Osteoblast (primary cell): ENCODE data around the gene UGGT2. TPM values are rescaled to one million over a fixed set of nuclear protein-coding genes. Genes with fewer than 3 reads are reported as not detected.

Source experiments
- DNase-seq: peaks from one replicate; pipeline ENCODE4 v3.0.0; 2011; ENCODE audit warnings: low spot score, mixed read lengths; ENCODE audit not compliant: insufficient read length; ENCODE audit errors: missing footprints
- H2AFZ ChIP-seq: 2 replicates; pipeline ENCODE4 v1.6.0; 2011; ENCODE audit warnings: mild to moderate bottlenecking, low read length
- H3K27ac ChIP-seq: 2 replicates; pipeline ENCODE4 v1.5.1; 2011; ENCODE audit warnings: mild to moderate bottlenecking, low read depth, low read length, moderate library complexity
- H3K27me3 ChIP-seq: 2 replicates; pipeline ENCODE4 v1.6.0; 2012; ENCODE audit warnings: mild to moderate bottlenecking, control low read depth, inconsistent platforms, low read length, moderate library complexity; ENCODE audit not compliant: insufficient read depth
- H3K36me3 ChIP-seq: 2 replicates; pipeline ENCODE4 v1.5.1; 2011; ENCODE audit warnings: mild to moderate bottlenecking, low read length, control low read depth, moderate library complexity; ENCODE audit not compliant: insufficient read depth
- H3K4me1 ChIP-seq: 2 replicates; pipeline ENCODE4 v1.5.1; 2011; ENCODE audit warnings: mild to moderate bottlenecking, low read length, control low read depth, moderate library complexity; ENCODE audit not compliant: insufficient read depth
- H3K4me2 ChIP-seq: 2 replicates; pipeline ENCODE4 v1.6.0; 2011; ENCODE audit warnings: mild to moderate bottlenecking, low read length; ENCODE audit not compliant: insufficient read depth
- H3K4me3 ChIP-seq: fragments of 200-600 bp; sonication (generic); 3 replicates; pipeline ENCODE4 v1.5.1; 2012; ENCODE audit warnings: mild to moderate bottlenecking, low read length, inconsistent platforms; ENCODE audit not compliant: insufficient read depth
- H3K79me2 ChIP-seq: 2 replicates; pipeline ENCODE4 v1.6.0; 2012; ENCODE audit warnings: mild to moderate bottlenecking, low read length, control low read depth, inconsistent platforms; ENCODE audit not compliant: insufficient read depth
- H3K9me3 ChIP-seq: 2 replicates; pipeline ENCODE4 v1.5.1; 2011; ENCODE audit warnings: low read depth, low read length, control low read depth
- H4K20me1 ChIP-seq: 2 replicates; pipeline ENCODE4 v1.6.0; 2012; ENCODE audit warnings: mild to moderate bottlenecking, low read length, control low read depth; ENCODE audit not compliant: insufficient read depth
- total RNA-seq: library from RNA; depleted of rRNA; stranded (reverse); fragments of >200 nt; gene quantifications from 2 replicates; pipeline ENCODE4 v1.2.3, GENCODE V29; 2012
- TF ChIP-seq, protein P1 (sequence below): IDR thresholded peaks from 2 replicates; pipeline ENCODE4 v1.5.1; 2011; ENCODE audit warnings: mild to moderate bottlenecking, low read depth, low read length, moderate library complexity; ENCODE audit errors: extremely low read depth

UGGT2 gene
- total RNA-seq, 1 donor, result 78.2 TPM

- H3K27me3 ChIP-seq, result no peaks in the 10 kb centered on the region
- H4K20me1 ChIP-seq, result no peaks in the 10 kb centered on the region
- no peak overlapping the region for H3K4me3 ChIP-seq
- no peak overlapping the region for H2AFZ ChIP-seq
- H3K27ac ChIP-seq, result no peak overlapping the region
- no peak overlapping the region for H3K4me2 ChIP-seq
- no peak for DNase-seq
- no peaks in the 10 kb centered on the region for H3K4me1 ChIP-seq
- no peaks in the 10 kb centered on the region for H3K36me3 ChIP-seq
- H3K9me3 ChIP-seq, result no peaks in the 10 kb centered on the region
- H3K79me2 ChIP-seq, result no peaks in the 10 kb centered on the region
- TF ChIP-seq, protein P1, sequence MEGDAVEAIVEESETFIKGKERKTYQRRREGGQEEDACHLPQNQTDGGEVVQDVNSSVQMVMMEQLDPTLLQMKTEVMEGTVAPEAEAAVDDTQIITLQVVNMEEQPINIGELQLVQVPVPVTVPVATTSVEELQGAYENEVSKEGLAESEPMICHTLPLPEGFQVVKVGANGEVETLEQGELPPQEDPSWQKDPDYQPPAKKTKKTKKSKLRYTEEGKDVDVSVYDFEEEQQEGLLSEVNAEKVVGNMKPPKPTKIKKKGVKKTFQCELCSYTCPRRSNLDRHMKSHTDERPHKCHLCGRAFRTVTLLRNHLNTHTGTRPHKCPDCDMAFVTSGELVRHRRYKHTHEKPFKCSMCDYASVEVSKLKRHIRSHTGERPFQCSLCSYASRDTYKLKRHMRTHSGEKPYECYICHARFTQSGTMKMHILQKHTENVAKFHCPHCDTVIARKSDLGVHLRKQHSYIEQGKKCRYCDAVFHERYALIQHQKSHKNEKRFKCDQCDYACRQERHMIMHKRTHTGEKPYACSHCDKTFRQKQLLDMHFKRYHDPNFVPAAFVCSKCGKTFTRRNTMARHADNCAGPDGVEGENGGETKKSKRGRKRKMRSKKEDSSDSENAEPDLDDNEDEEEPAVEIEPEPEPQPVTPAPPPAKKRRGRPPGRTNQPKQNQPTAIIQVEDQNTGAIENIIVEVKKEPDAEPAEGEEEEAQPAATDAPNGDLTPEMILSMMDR, result no peak
These were observed 210.3 kb downstream of the UGGT2 start for GRCh38 chr13:95842898-95843297.

DNA sequence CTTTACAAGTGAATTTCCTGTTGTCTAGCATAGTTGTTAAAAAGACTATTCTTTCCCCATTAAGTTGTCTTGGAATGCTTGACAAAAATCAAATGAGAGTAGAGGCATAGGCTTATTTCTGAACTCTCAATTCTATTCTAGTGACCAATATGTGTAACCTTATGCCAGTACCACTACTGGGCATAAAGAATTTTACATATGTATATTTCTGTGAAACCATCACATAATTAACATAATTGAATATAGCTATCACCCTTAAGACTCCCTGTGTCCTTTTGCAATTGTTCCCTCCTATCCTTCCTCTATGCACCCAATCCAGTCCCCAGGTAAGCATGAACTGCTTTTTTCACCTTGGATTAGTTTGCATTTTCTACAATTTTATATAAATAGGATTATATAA lies 211.3 kb downstream of the UGGT2 start:
- H3K79me2 ChIP-seq, result no peaks in the 10 kb centered on the region
- no peaks in the 10 kb centered on the region for H3K36me3 ChIP-seq
- no peak overlapping the region for H3K4me3 ChIP-seq
- no peaks in the 10 kb centered on the region for H4K20me1 ChIP-seq
- no peak overlapping the region for H2AFZ ChIP-seq
- no peak overlapping the region for H3K27ac ChIP-seq
- no peak for DNase-seq
- H3K4me1 ChIP-seq, result no peaks in the 10 kb centered on the region
- TF ChIP-seq, protein P1, result no peak
- H3K9me3 ChIP-seq, result no peaks in the 10 kb centered on the region
- no peaks in the 10 kb centered on the region for H3K27me3 ChIP-seq
- H3K4me2 ChIP-seq, result no peak overlapping the region

- Histone ChIP-seq H3K4me2 (peak overlapping the region; percentile 39), H4K20me1 (no peaks in the 10 kb centered on the region), H3K27me3 (no peaks in the 10 kb centered on the region), H3K27ac (no peak overlapping the region), H3K79me2 (no peaks in the 10 kb centered on the region), H3K4me3 (no peak overlapping the region), H2AFZ (no peak overlapping the region), H3K9me3 (no peaks in the 10 kb centered on the region), H3K4me1 (peaks cover 11% of the 10 kb centered on the region), H3K36me3 (no peaks in the 10 kb centered on the region)
- TF ChIP-seq, protein P1, result peak; percentile 94
- DNase-seq, result peak; percentile 32
These were observed 219.0 kb downstream of the UGGT2 start for GRCh38 chr13:95834134-95834765.

GRCh38 chr13:95833719-95834118 lies 219.5 kb downstream of the UGGT2 start:
- no peak for DNase-seq
- Histone ChIP-seq H3K27me3 (no peaks in the 10 kb centered on the region), H2AFZ (no peak overlapping the region), H3K4me3 (no peak overlapping the region), H3K27ac (no peak overlapping the region), H3K9me3 (no peaks in the 10 kb centered on the region), H3K79me2 (no peaks in the 10 kb centered on the region), H3K36me3 (no peaks in the 10 kb centered on the region), H3K4me2 (peak overlapping the region; percentile 39), H3K4me1 (peaks cover 11% of the 10 kb centered on the region), H4K20me1 (no peaks in the 10 kb centered on the region)
- TF ChIP-seq, protein P1, result no peak
